ENCODE measurements around the gene FAM81A.

The FAM81A gene

DNA sequence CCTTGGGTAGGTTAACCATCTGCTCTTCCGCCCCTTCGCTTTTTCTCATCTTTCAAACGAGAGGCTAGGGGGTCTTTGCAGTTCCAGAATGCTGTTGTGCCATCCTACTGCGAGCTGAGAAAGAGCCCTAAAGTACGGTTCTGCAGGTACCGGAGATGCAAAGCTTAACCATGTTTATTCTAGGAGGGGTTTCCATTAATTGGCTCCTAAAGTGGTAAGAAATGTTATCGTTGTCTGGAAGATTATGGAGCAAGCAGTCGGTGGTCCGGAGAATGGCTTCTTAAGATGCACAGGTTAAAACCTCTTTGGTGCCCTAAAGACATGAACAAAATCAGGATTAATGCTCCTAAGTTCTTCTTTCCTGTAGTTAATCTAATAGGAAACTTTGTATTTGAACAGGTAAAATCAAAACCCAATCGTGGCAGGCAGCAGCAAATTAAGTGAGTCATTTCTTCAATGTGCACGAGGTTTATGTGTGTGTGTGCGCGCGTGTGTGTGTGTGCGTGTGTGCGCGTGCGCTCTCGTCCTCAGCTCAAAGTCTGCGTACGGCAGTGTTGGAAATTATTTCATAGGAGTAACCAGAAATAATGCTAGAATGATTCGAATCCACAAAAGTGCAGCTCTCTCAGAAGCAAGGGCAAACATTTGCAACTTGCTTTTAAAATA lies 772 bp downstream of the FAM81A start:
- H3K36me3 ChIP-seq, result no peaks in the 10 kb centered on the region
- no peaks in the 10 kb centered on the region for H3K4me1 ChIP-seq (ENCODE audit: control insufficient read depth in 1 of 2, insufficient read depth in 1 of 2, low read depth in 1 of 2, low read length in 1 of 2)
- no peak overlapping the region for H3K4me3 ChIP-seq (ENCODE audit: low read depth in 1 of 2, low read length in 1 of 2)
- no peaks in the 10 kb centered on the region for H3K9me3 ChIP-seq
- H3K27me3 ChIP-seq, result peaks cover 78% of the 10 kb centered on the region
- no peak overlapping the region for H3K27ac ChIP-seq
- TF ChIP-seq, protein P1, sequence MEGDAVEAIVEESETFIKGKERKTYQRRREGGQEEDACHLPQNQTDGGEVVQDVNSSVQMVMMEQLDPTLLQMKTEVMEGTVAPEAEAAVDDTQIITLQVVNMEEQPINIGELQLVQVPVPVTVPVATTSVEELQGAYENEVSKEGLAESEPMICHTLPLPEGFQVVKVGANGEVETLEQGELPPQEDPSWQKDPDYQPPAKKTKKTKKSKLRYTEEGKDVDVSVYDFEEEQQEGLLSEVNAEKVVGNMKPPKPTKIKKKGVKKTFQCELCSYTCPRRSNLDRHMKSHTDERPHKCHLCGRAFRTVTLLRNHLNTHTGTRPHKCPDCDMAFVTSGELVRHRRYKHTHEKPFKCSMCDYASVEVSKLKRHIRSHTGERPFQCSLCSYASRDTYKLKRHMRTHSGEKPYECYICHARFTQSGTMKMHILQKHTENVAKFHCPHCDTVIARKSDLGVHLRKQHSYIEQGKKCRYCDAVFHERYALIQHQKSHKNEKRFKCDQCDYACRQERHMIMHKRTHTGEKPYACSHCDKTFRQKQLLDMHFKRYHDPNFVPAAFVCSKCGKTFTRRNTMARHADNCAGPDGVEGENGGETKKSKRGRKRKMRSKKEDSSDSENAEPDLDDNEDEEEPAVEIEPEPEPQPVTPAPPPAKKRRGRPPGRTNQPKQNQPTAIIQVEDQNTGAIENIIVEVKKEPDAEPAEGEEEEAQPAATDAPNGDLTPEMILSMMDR (IDR thresholded peaks at IDR 0.05), result no peak

DNA sequence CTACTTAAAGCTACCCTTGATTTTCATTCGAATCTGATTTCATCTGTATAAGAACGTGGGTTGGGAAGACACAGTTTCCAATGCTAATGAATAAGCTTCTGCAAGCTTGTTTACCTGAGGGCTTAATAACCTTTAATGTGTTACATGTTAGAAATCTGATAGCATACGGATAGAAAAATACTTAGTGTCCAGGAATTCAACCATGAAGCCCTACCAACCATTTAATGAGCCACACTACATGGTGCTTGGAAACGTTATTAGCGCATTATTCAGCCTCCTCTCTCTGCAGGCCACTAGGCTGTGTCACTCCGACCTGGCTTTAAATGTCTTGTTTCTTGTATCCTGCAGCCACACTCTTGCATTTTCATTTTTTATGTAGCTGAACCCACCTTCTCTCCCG lies 1.6 kb downstream of the FAM81A start:
- no peak overlapping the region for H3K27ac ChIP-seq
- H3K9me3 ChIP-seq, result no peaks in the 10 kb centered on the region
- H3K36me3 ChIP-seq, result no peaks in the 10 kb centered on the region
- H3K4me3 ChIP-seq (ENCODE audit: low read depth in 1 of 2, low read length in 1 of 2), result no peak overlapping the region
- TF ChIP-seq, protein P1 (IDR thresholded peaks at IDR 0.05), result no peak
- peaks cover 70% of the 10 kb centered on the region for H3K27me3 ChIP-seq
- no peaks in the 10 kb centered on the region for H3K4me1 ChIP-seq (ENCODE audit: control insufficient read depth in 1 of 2, insufficient read depth in 1 of 2, low read depth in 1 of 2, low read length in 1 of 2)

DNA sequence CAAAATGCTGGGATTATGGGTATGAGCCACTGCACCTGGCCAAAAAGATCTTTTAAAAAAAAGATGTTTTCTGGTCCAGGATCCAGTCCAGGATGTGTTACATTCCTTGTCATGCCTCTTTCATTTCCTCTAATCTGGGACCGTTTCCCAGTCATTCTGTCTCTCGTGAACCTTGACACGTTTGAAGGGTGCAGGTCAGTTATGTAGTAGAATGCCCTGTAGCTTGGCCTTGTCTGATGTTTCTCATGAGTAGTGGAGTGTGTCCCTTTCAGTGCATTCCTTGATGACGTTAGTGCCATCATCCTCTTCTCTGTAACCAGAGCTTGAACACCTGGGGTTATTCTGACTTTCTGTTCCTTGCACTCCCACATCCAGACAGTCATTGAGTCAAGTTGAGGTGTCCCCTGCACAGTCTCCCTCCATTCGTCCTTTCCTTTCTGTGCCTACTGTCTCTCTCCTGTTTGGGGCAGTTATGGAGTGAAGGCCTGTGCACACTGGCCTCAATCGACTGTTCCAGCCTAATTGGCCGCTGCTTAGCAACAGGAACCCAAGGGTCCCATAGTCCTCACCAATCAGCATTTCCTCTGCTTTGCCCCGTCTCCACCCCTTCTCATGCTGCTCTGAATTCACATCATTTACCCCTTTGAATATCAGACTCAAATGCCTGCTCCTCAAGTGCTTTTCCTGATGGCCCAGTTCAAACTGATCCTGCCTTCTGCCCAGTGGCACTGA lies 5.5 kb downstream of the FAM81A start:
- no peaks in the 10 kb centered on the region for H3K36me3 ChIP-seq
- TF ChIP-seq, protein P1 (IDR thresholded peaks at IDR 0.05), result no peak
- H3K9me3 ChIP-seq, result no peaks in the 10 kb centered on the region
- no peak overlapping the region for H3K27ac ChIP-seq
- no peaks in the 10 kb centered on the region for H3K4me1 ChIP-seq (ENCODE audit: control insufficient read depth in 1 of 2, insufficient read depth in 1 of 2, low read depth in 1 of 2, low read length in 1 of 2)
- no peak overlapping the region for H3K4me3 ChIP-seq (ENCODE audit: low read depth in 1 of 2, low read length in 1 of 2)
- peaks cover 44% of the 10 kb centered on the region for H3K27me3 ChIP-seq

DNA sequence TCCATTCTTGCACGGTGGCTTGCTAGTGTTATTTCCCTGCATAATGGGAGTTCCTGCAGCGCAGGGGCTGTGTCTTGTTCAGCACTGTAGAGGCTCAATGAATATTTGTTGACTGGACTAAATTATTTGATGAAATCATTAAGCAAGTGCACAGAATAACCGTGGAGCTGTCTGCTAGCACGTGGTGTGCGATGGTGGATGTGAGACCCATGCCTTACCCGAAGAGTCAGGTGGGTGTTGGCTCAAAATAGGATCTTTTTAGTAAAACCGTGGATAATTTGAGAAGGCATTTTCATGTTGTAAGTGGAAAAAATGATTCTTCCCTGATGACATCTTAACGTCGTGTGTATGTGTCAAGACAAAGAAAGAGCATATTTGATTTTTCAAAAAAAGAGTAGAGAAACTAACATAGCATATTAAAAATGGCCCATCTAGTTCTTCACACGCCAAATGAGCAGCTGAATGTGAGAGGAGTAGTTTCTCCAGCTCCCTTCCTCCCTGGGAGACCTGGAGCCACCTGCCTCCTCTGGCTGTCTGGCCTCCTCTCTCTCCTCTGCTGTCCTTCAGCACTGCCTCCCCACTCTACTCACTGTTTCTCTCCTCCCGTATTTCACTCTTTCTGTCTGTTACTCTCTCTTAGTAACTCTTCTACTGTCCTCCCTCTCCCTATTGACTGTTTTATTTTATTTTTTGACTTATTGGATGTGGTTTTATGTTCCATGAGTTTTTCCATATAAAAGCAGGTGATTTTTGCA lies 6.3 kb downstream of the FAM81A start:
- Histone ChIP-seq H3K9me3 (no peaks in the 10 kb centered on the region), H3K27ac (no peak overlapping the region), H3K36me3 (no peaks in the 10 kb centered on the region), H3K4me1 (ENCODE audit: control insufficient read depth in 1 of 2, insufficient read depth in 1 of 2, low read depth in 1 of 2, low read length in 1 of 2) (no peaks in the 10 kb centered on the region), H3K4me3 (ENCODE audit: low read depth in 1 of 2, low read length in 1 of 2) (no peak overlapping the region), H3K27me3 (peaks cover 36% of the 10 kb centered on the region)
- TF ChIP-seq, protein P1 (IDR thresholded peaks at IDR 0.05), result no peak

DNA sequence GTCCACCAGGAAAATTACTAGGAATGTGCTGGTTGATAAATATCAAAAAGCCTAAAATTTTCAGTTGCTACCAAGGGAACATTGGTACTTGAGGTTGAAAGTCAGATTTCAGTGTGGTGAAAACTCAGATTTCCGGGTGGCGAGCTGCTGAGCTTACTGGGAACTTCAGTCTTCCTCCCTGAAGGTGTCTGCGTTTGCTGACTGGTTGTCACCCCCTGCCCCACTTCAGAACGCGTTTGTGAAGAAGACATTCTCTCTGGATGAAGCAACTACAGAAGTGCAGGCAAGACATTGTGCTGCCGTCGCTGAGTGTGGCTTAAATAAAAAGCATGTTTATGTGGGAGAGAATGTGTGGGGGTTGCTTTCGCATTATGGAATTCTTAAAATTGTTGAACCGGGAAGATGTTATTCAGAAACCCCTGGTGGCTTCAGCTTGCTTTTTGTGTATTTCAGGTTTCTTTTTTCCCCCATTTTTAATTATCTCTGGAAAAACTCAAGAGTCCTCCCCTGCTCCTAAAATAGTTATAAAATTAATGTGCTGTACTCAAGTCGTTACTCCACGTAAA lies 7.1 kb downstream of the FAM81A start:
- Histone ChIP-seq H3K4me3 (ENCODE audit: low read depth in 1 of 2, low read length in 1 of 2) (no peak overlapping the region), H3K27me3 (peaks cover 28% of the 10 kb centered on the region), H3K9me3 (no peaks in the 10 kb centered on the region), H3K4me1 (ENCODE audit: control insufficient read depth in 1 of 2, insufficient read depth in 1 of 2, low read depth in 1 of 2, low read length in 1 of 2) (no peaks in the 10 kb centered on the region), H3K36me3 (no peaks in the 10 kb centered on the region), H3K27ac (no peak overlapping the region)
- TF ChIP-seq, protein P1 (IDR thresholded peaks at IDR 0.05), result no peak

All from neutrophil (primary cell).